ENCODE measurements around the gene GALNS. TPM values are rescaled to one million over a fixed set of nuclear protein-coding genes. Genes with fewer than 3 reads are reported as not detected.

The GALNS gene
- total RNA-seq, 2 experiments from 2014 or later, result 17.2 to 49.0 TPM

DNA sequence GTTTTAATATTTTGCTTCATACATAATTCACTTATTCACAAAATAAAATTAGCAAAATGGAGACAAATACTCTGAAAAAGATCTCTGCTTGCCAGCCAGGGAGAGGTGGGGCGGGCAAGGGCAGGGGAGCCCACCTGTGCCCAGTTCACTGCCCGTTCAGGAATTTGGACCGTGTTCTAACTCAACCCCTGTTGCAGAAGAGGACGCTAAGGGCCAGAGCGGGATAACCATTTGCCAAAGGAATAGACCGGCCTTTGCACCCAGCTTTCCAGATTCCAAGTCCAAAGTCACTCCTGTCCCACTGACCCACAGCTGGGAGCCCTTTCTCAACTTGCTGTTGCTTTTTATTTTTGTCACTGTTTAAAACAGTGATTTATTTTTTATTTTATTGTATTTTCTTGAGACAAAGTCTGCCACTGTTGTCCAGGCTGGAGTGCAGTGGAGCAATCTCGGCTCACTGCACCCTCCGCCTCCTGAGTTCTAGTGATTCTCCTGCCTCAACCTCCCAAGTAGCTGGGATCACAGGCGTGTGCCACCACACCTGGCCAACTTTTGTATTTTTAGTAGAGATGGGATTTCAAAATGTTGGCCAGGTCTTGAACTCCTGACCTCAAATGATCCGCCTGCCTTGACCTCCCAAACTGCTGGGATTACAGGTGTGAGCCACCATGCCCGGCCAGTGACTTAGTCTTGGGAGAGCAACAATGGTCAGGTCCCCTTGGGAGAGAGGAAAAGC is 69.0 kb downstream of the GALNS start:
- POLR2A ChIA-PET, result interaction anchor here (0.6 to 1.4 kb wide), 2 partner anchors 13 to 1280 kb away, joined by 3 to 7 read pairs; no protein-coding TSS in a partner anchor
- Histone ChIP-seq H3K9me2 (ENCODE audit: insufficient read depth, low read length) (no peaks in the 10 kb centered on the region), H2AFZ (ENCODE audit: low read length) (no peak overlapping the region), H3K36me3 (ENCODE audit: insufficient read depth, low read length) (no peaks in the 10 kb centered on the region), H3K4me2 (ENCODE audit: low read length) (no peak overlapping the region), H3K79me2 (ENCODE audit: insufficient read depth, low read depth, low read length) (peaks cover 18% of the 10 kb centered on the region; the same call in 1 of the 2 replicates), H3K4me1 (ENCODE audit: insufficient read depth, low read length, poor library complexity, severe bottlenecking) (peaks cover 49% of the 10 kb centered on the region), H3K4me3 (ENCODE audit: low read depth, low read length, poor library complexity, severe bottlenecking) (no peak overlapping the region), H3K27ac (ENCODE audit: low read depth, low read length, poor library complexity, severe bottlenecking) (no peak overlapping the region), H3K9me3 (ENCODE audit: low read length) (no peaks in the 10 kb centered on the region), H4K20me1 (ENCODE audit: insufficient read depth, low read length) (no peaks in the 10 kb centered on the region)
- CTCF ChIA-PET (ENCODE audit: unreplicated experiment), result no interaction called here
- TF ChIP-seq EZH2phosphoT487 (IDR thresholded peaks at IDR 0.05; ENCODE audit: borderline replicate concordance, low read depth, low read length) (no peak), CTCF (conservative IDR thresholded peaks at IDR 0.05; ENCODE audit: low read length) (no peak)
- DNase-seq (ENCODE audit: low spot score), result no peak
- intact Hi-C loops (cut with micrococcal nuclease; ENCODE audit: unreplicated experiment), result no loop called here
- no TSS peak for BruUV-seq (replicated peaks)

DNA sequence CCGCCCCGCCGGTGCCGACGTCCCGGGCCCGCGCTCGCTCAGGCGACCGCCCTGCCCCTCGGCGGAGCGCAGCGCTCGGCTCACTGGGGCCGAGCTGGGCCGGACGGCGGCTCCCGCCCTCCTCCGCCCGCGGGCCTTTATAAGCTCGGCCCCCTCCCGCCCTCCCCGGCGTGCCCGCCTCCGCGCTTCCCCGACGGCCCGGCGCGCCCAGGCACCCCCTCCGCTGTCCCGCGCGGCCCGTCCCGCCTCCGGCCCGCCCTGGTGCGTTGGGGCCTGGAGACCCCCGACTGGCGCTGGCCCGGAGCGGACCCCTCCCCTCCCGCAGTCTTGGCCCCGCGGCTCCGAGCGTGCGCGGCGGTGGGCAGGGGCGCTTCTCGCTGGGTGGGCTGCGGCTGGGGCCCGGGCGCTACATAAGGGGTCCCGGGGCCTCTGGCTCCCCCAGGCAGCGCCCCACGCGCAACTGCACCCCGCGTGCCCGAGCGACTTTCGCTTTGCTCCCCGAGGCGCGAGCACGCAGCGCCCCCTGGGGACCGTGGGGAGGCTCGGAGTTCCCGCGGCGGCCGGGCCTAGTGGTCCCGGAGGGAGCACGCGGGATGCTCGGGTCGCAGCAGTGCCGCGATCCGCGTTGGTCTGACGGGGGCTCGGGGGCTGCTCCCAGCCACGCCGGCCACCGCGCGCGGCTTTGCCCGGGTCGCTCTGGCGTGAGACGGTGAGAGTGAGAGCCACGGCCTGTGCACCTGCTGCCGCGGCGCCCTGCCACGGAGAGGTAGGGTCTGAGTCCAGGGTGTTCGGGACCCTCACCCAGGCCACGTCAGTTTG is 71.4 kb downstream of the GALNS start, which contains the start of gene PIEZO1:
TSS of gene PIEZO1 (minus strand) at position 115 of the 819 bp plus-strand sequence. CDS start 256 bp downstream, outside the sequence.
- Histone ChIP-seq H3K9me3 (ENCODE audit: low read length) (no peaks in the 10 kb centered on the region), H3K9me2 (ENCODE audit: insufficient read depth, low read length) (no peaks in the 10 kb centered on the region), H3K79me2 (ENCODE audit: insufficient read depth, low read depth, low read length) (peaks cover 41% of the 10 kb centered on the region; the same call in 1 of the 2 replicates), H3K36me3 (ENCODE audit: insufficient read depth, low read length) (no peaks in the 10 kb centered on the region), H3K27ac (ENCODE audit: low read depth, low read length, poor library complexity, severe bottlenecking) (peak within 1 kb of the TSS; percentile 57), H3K4me1 (ENCODE audit: insufficient read depth, low read length, poor library complexity, severe bottlenecking) (peaks cover 51% of the 10 kb centered on the region), H3K4me2 (ENCODE audit: low read length) (peak within 1 kb of the TSS; percentile 86), H4K20me1 (ENCODE audit: insufficient read depth, low read length) (no peaks in the 10 kb centered on the region), H3K4me3 (ENCODE audit: low read depth, low read length, poor library complexity, severe bottlenecking) (peak within 1 kb of the TSS; percentile 83), H2AFZ (ENCODE audit: low read length) (peak within 1 kb of the TSS; percentile 67)
- BruUV-seq (replicated peaks), result no TSS peak
- CTCF ChIA-PET (ENCODE audit: unreplicated experiment), result interaction anchor here (0.6 to 0.7 kb wide), 2 partner anchors 42 to 80 kb away, joined by 3 to 4 read pairs; no protein-coding TSS in a partner anchor
- no peak for TF ChIP-seq EZH2phosphoT487 (IDR thresholded peaks at IDR 0.05; ENCODE audit: borderline replicate concordance, low read depth, low read length)
- peak; percentile 82 for TF ChIP-seq CTCF (conservative IDR thresholded peaks at IDR 0.05; ENCODE audit: low read length)
- intact Hi-C loops (cut with micrococcal nuclease; ENCODE audit: unreplicated experiment), result loop anchor here (1.0 kb wide), 1 partner anchor 17 kb away; no protein-coding TSS in a partner anchor
- POLR2A ChIA-PET, result interaction anchor here (0.6 to 1.5 kb wide), 3 partner anchors 10 to 15 kb away, joined by 3 to 4 read pairs (median 4); no protein-coding TSS in a partner anchor
- DNase-seq (ENCODE audit: low spot score), result peak; percentile 82
